Liver (tissue), 3 donors: ENCODE measurements around the gene OLFML2B.

Source experiments
- ATF3 ChIP-seq: IDR thresholded peaks from 2 replicates; pipeline ENCODE4 v1.6.1; 2016; ENCODE audit warnings: antibody characterized with exemption
- CTCF ChIP-seq: fragments of 150-350 bp; IDR thresholded peaks from 2 replicates; pipeline ENCODE4 v1.5.1; 2017; ENCODE audit warnings: improper control_type of control experiment, low read depth, low read length; ENCODE audit not compliant: missing input control
- FOXA2 ChIP-seq: IDR thresholded peaks from 2 replicates; pipeline ENCODE4 v1.6.1; 2016; ENCODE audit warnings: antibody characterized with exemption
- GABPA ChIP-seq, 2 donors: IDR thresholded peaks in 1 of 2; conservative IDR thresholded peaks in 1 of 2; 2 replicates each; pipeline ENCODE4 v1.6.1; 2016; ENCODE audit warnings: antibody characterized with exemption in 2 of 2, mild to moderate bottlenecking in 1 of 2, moderate library complexity in 1 of 2
- HNF4A ChIP-seq, 2 donors: conservative IDR thresholded peaks; 2 replicates each; pipeline ENCODE4 v1.6.1; 2016; ENCODE audit warnings: antibody characterized with exemption in 2 of 2, mild to moderate bottlenecking in 2 of 2
- JUND ChIP-seq, 2 donors: IDR thresholded peaks; 2 replicates each; pipeline ENCODE4 v1.6.1; 2016; ENCODE audit warnings: antibody characterized with exemption in 2 of 2
- MAX ChIP-seq: IDR thresholded peaks from 2 replicates; pipeline ENCODE4 v1.6.1; 2016; ENCODE audit warnings: antibody characterized with exemption
- RAD21 ChIP-seq, 2 donors: IDR thresholded peaks; 2 replicates each; pipeline ENCODE4 v1.6.1; 2016; ENCODE audit warnings: antibody characterized with exemption in 2 of 2, mild to moderate bottlenecking in 2 of 2
- REST ChIP-seq: IDR thresholded peaks from 2 replicates; pipeline ENCODE4 v1.6.1; 2016; ENCODE audit warnings: antibody characterized with exemption, mild to moderate bottlenecking
- SP1 ChIP-seq: IDR thresholded peaks from 2 replicates; pipeline ENCODE4 v1.6.1; 2018; ENCODE audit warnings: antibody characterized with exemption, mild to moderate bottlenecking
- YY1 ChIP-seq: IDR thresholded peaks from 2 replicates; pipeline ENCODE4 v1.6.1; 2016; ENCODE audit warnings: antibody characterized with exemption, mild to moderate bottlenecking
- ZBTB33 ChIP-seq: IDR thresholded peaks from 2 replicates; pipeline ENCODE4 v1.6.1; 2016; ENCODE audit warnings: antibody characterized with exemption
- donor health status: healthy.
- donor health status: healthy.

GRCh38 chr1:162014202-162014601 lies 9.5 kb downstream of the OLFML2B start:
- no peak for TF ChIP-seq CTCF
- no peak for TF ChIP-seq ATF3
- no peak for TF ChIP-seq YY1
- no peak for TF ChIP-seq JUND (IDR thresholded peaks at IDR 0.05)
- TF ChIP-seq RAD21 (IDR thresholded peaks at IDR 0.05) = no peak
- TF ChIP-seq SP1 = no peak
- TF ChIP-seq REST = no peak
- TF ChIP-seq MAX = no peak
- no peak for TF ChIP-seq ZBTB33
- TF ChIP-seq FOXA2 = no peak
- TF ChIP-seq GABPA (IDR thresholded peaks at IDR 0.05 in 1 of 2, conservative IDR thresholded peaks at IDR 0.05 in 1 of 2) = no peak
- no peak for TF ChIP-seq HNF4A (conservative IDR thresholded peaks at IDR 0.05)
